ENCODE measurements around the gene GLI3. TPM values are rescaled to one million over a fixed set of nuclear protein-coding genes. Genes with fewer than 3 reads are reported as not detected.
A peak's percentile ranks its signal among the peaks of the same experiment; 100 is the strongest.

Gene GLI3
- total RNA-seq, 5 donors from 2014 or later (not counting 1 experiment from before 2014, with no cell fraction given), result 0.10 to 0.79 (median 0.32) TPM; not detected in 1

DNA sequence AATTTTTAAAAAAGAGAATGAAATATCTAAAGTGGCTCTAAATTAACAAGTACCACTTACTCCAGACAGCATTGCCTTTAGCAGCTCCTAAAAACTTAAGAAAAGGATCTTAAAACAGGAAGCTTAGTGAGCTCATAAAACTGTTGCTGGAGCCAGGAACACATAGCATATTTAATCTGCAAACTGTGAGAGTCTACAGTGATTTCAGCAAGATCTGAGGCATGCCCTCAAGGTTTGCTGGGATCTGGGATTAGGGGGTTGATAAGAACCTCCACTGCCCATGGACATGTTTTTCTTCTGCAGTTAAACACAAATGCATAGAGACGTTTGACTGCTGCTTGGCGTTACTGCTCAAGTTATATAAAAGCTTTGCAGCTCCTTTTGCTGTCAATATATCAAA lies 3.8 kb downstream of the GLI3 start:
- Mint-ChIP-seq H3K27me3 (peaks cover 43 to 56% of the 10 kb centered on the region in 2 donors), H3K9me3 (no peaks in the 10 kb centered on the region), H3K27ac (no peak overlapping the region), H3K4me1 (peaks cover 12 to 14% (median 12%) of the 10 kb centered on the region in 3 donors), H3K36me3 (no peaks in the 10 kb centered on the region), H3K4me3 (no peak overlapping the region)
- Histone ChIP-seq H3K9me3 (no peaks in the 10 kb centered on the region), H3K36me3 (ENCODE audit: control insufficient read depth in 2 of 2, extremely low read depth in 1 of 2, insufficient read depth in 1 of 2, low read length in 1 of 2) (no peaks in the 10 kb centered on the region), H3K27me3 (replicated peaks in 1 of 2; ENCODE audit: control insufficient read depth in 2 of 2, extremely low read depth in 1 of 2, insufficient read depth in 2 of 2, low read length in 1 of 2) (peaks cover 10 to 30% of the 10 kb centered on the region in 2 experiments), H3K4me3 (ENCODE audit: control insufficient read depth in 1 of 2, extremely low read depth in 1 of 2, low read length in 1 of 2) (no peak overlapping the region), H3K4me1 (ENCODE audit: control insufficient read depth in 1 of 2, extremely low read depth in 1 of 2, insufficient read depth in 2 of 2, low read length in 2 of 2) (peaks cover 0 to 17% of the 10 kb centered on the region in 2 experiments), H3K27ac (ENCODE audit: low read length) (no peak overlapping the region)
- ATAC-seq (replicated peaks in 1 of 4) (no peak), DNase-seq (no peak)
- POLR2A ChIA-PET, result no interaction called here
- CTCF ChIA-PET, result no interaction called here
- no CpG with 5 or more reads among the region's 2 CpGs for WGBS (ENCODE audit: insufficient coverage)

GRCh38 chr7:42232275-42232674 lies 4.7 kb downstream of the GLI3 start:
- Histone ChIP-seq H3K9me3 (no peaks in the 10 kb centered on the region), H3K27ac (ENCODE audit: low read length) (no peak overlapping the region), H3K4me3 (ENCODE audit: control insufficient read depth in 1 of 2, extremely low read depth in 1 of 2, low read length in 1 of 2) (no peak overlapping the region), H3K27me3 (replicated peaks in 1 of 2; ENCODE audit: control insufficient read depth in 2 of 2, extremely low read depth in 1 of 2, insufficient read depth in 2 of 2, low read length in 1 of 2) (peaks cover 10 to 26% of the 10 kb centered on the region in 2 experiments), H3K4me1 (ENCODE audit: control insufficient read depth in 1 of 2, extremely low read depth in 1 of 2, insufficient read depth in 2 of 2, low read length in 2 of 2) (peaks cover 0 to 14% of the 10 kb centered on the region in 2 experiments), H3K36me3 (ENCODE audit: control insufficient read depth in 2 of 2, extremely low read depth in 1 of 2, insufficient read depth in 1 of 2, low read length in 1 of 2) (no peaks in the 10 kb centered on the region)
- Mint-ChIP-seq H3K4me1 (peaks cover 10 to 14% (median 13%) of the 10 kb centered on the region in 3 donors), H3K36me3 (no peaks in the 10 kb centered on the region), H3K4me3 (no peak overlapping the region), H3K9me3 (no peaks in the 10 kb centered on the region), H3K27me3 (peaks cover 47 to 57% of the 10 kb centered on the region in 2 donors), H3K27ac (no peak overlapping the region)
- CTCF ChIA-PET, result no interaction called here
- WGBS (ENCODE audit: insufficient coverage), result no CpG with 5 or more reads among the region's 4 CpGs
- no peak for ATAC-seq (replicated peaks in 1 of 4)
- POLR2A ChIA-PET, result no interaction called here
- no peak for DNase-seq

- no peak overlapping the region for H3K27ac Mint-ChIP-seq
- ChIA-PET POLR2A (no interaction called here), CTCF (interaction anchor here in 1 of 2 donors (0.6 kb wide), 1 partner anchor 35 kb away, joined by 5 read pairs; no protein-coding TSS in a partner anchor)
- H3K36me3 Mint-ChIP-seq, result no peaks in the 10 kb centered on the region
- ATAC-seq (replicated peaks in 1 of 4) (no peak), DNase-seq (no peak)
- peaks cover 10 to 13% (median 12%) of the 10 kb centered on the region in 3 donors for H3K4me1 Mint-ChIP-seq
- H3K9me3 Mint-ChIP-seq, result peaks cover 0 to 2% (median 0%) of the 10 kb centered on the region in 3 donors
- Histone ChIP-seq H3K4me1 (ENCODE audit: control insufficient read depth in 1 of 2, extremely low read depth in 1 of 2, insufficient read depth in 2 of 2, low read length in 2 of 2) (peaks cover 0 to 7% of the 10 kb centered on the region in 2 experiments), H3K36me3 (ENCODE audit: control insufficient read depth in 2 of 2, extremely low read depth in 1 of 2, insufficient read depth in 1 of 2, low read length in 1 of 2) (no peaks in the 10 kb centered on the region), H3K9me3 (no peaks in the 10 kb centered on the region), H3K27me3 (replicated peaks in 1 of 2; ENCODE audit: control insufficient read depth in 2 of 2, extremely low read depth in 1 of 2, insufficient read depth in 2 of 2, low read length in 1 of 2) (peaks cover 11 to 20% of the 10 kb centered on the region in 2 experiments), H3K27ac (ENCODE audit: low read length) (no peak overlapping the region), H3K4me3 (ENCODE audit: control insufficient read depth in 1 of 2, extremely low read depth in 1 of 2, low read length in 1 of 2) (no peak overlapping the region)
- no CpG with 5 or more reads among the region's 1 CpG for WGBS (ENCODE audit: insufficient coverage)
- H3K27me3 Mint-ChIP-seq, result peaks cover 55 to 64% of the 10 kb centered on the region in 2 donors
- no peak overlapping the region for H3K4me3 Mint-ChIP-seq
Measured at GRCh38 chr7:42231043-42231787, 5.8 kb downstream of the GLI3 start.

DNA sequence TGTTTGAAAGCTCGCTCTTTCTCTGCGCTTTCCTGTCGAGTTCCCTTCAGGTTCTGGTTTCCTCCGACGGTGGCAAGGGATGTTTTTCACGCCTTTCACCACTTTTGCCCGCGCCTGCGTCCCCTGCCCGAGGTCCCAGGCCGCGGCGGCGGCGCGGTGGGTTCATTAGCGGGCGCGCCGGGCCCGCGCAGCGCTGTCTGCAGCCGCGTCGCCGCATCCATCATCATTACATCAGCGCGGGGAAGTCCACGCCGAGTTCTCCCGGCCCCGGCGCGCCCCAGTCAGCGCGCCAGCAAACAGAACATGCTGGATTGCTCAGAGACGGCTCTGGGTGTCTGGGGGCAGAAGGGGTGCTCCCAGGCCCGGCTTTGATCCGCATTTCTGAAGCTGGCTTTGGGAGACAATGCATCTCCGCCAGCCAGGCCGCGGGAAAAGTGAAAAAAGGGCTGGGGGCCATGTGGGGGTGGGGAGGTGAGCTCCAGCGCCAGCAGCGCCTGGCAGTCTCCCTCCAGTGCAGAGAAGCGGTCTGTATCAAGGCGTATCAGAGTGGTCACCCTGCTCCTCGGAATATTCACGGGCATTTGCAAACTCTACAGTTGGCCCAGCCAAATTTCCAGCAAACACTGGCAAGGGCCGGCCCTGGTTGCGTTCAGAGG lies 8.9 kb downstream of the GLI3 start:
- POLR2A ChIA-PET, result no interaction called here
- CTCF ChIA-PET, result no interaction called here

GRCh38 chr7:42227541-42227935 lies 9.5 kb downstream of the GLI3 start:
- H3K27ac ChIP-seq (ENCODE audit: low read length), result no peak overlapping the region
- peak in 5 of 35 experiments; percentile 4 to 26 (median 10) for DNase-seq
- Mint-ChIP-seq H3K27me3 (peaks cover 40 to 52% of the 10 kb centered on the region in 2 donors), H3K36me3 (no peaks in the 10 kb centered on the region), H3K9me3 (peaks cover 0 to 2% (median 0%) of the 10 kb centered on the region in 3 donors), H3K4me1 (peaks cover 0 to 6% (median 3%) of the 10 kb centered on the region in 3 donors), H3K4me3 (peak overlapping the region in 2 of 3 donors; percentile 21 to 25), H3K27ac (no peak overlapping the region)
- no peaks in the 10 kb centered on the region for H3K4me1 ChIP-seq (ENCODE audit: control insufficient read depth in 1 of 2, extremely low read depth in 1 of 2, insufficient read depth in 2 of 2, low read length in 2 of 2)
- CTCF ChIA-PET, result no interaction called here
- H3K9me3 ChIP-seq, result no peaks in the 10 kb centered on the region
- H3K4me3 ChIP-seq (ENCODE audit: control insufficient read depth in 1 of 2, extremely low read depth in 1 of 2, low read length in 1 of 2), result peak overlapping the region in 1 of 2 donors; percentile 75
- no peaks in the 10 kb centered on the region for H3K36me3 ChIP-seq (ENCODE audit: control insufficient read depth in 2 of 2, extremely low read depth in 1 of 2, insufficient read depth in 1 of 2, low read length in 1 of 2)
- peak in 2 of 4 experiments; percentile 32 to 52 for ATAC-seq (replicated peaks in 1 of 4)
- peaks cover 12 to 16% of the 10 kb centered on the region in 2 experiments for H3K27me3 ChIP-seq (replicated peaks in 1 of 2; ENCODE audit: control insufficient read depth in 2 of 2, extremely low read depth in 1 of 2, insufficient read depth in 2 of 2, low read length in 1 of 2)
- WGBS (ENCODE audit: insufficient coverage), result 28% methylated on average over 7 of the region's 13 CpGs
- POLR2A ChIA-PET, result no interaction called here

More for the DNA sequence above, 8.9 kb downstream of the GLI3 start:
- Mint-ChIP-seq H3K36me3 (no peaks in the 10 kb centered on the region), H3K27ac (no peak overlapping the region), H3K4me3 (peak overlapping the region; percentile 21 to 31 (median 25)), H3K27me3 (peaks cover 40 to 54% of the 10 kb centered on the region in 2 donors), H3K9me3 (peaks cover 0 to 2% (median 0%) of the 10 kb centered on the region in 3 donors), H3K4me1 (peaks cover 0 to 6% (median 3%) of the 10 kb centered on the region in 3 donors)
- Histone ChIP-seq H3K4me1 (ENCODE audit: control insufficient read depth in 1 of 2, extremely low read depth in 1 of 2, insufficient read depth in 2 of 2, low read length in 2 of 2) (no peaks in the 10 kb centered on the region), H3K4me3 (ENCODE audit: control insufficient read depth in 1 of 2, extremely low read depth in 1 of 2, low read length in 1 of 2) (peak overlapping the region in 1 of 2 donors; percentile 75), H3K27ac (ENCODE audit: low read length) (no peak overlapping the region), H3K27me3 (replicated peaks in 1 of 2; ENCODE audit: control insufficient read depth in 2 of 2, extremely low read depth in 1 of 2, insufficient read depth in 2 of 2, low read length in 1 of 2) (peaks cover 12 to 16% of the 10 kb centered on the region in 2 experiments), H3K36me3 (ENCODE audit: control insufficient read depth in 2 of 2, extremely low read depth in 1 of 2, insufficient read depth in 1 of 2, low read length in 1 of 2) (no peaks in the 10 kb centered on the region), H3K9me3 (no peaks in the 10 kb centered on the region)
- peak in 2 of 35 experiments; percentile 3 to 5 for DNase-seq
- WGBS (ENCODE audit: insufficient coverage), result 7% methylated on average over 48 of the region's 51 CpGs
- peak in 2 of 4 experiments; percentile 24 to 43 for ATAC-seq (replicated peaks in 1 of 4)

GRCh38 chr7:42227021-42227420 lies 10.0 kb downstream of the GLI3 start:
- no peaks in the 10 kb centered on the region for H3K4me1 ChIP-seq (ENCODE audit: control insufficient read depth in 1 of 2, extremely low read depth in 1 of 2, insufficient read depth in 2 of 2, low read length in 2 of 2)
- no peak overlapping the region for H3K27ac ChIP-seq (ENCODE audit: low read length)
- H3K4me3 ChIP-seq (ENCODE audit: control insufficient read depth in 1 of 2, extremely low read depth in 1 of 2, low read length in 1 of 2), result no peak overlapping the region
- no CpG with 5 or more reads among the region's 5 CpGs for WGBS (ENCODE audit: insufficient coverage)
- ChIA-PET CTCF (no interaction called here), POLR2A (no interaction called here)
- Mint-ChIP-seq H3K4me1 (peaks cover 0 to 6% (median 3%) of the 10 kb centered on the region in 3 donors), H3K27me3 (peaks cover 40 to 47% of the 10 kb centered on the region in 2 donors), H3K36me3 (no peaks in the 10 kb centered on the region), H3K4me3 (peak overlapping the region in 1 of 3 donors; percentile 25), H3K27ac (no peak overlapping the region), H3K9me3 (peaks cover 0 to 2% (median 0%) of the 10 kb centered on the region in 3 donors)
- no peaks in the 10 kb centered on the region for H3K36me3 ChIP-seq (ENCODE audit: control insufficient read depth in 2 of 2, extremely low read depth in 1 of 2, insufficient read depth in 1 of 2, low read length in 1 of 2)
- peaks cover 12 to 16% of the 10 kb centered on the region in 2 experiments for H3K27me3 ChIP-seq (replicated peaks in 1 of 2; ENCODE audit: control insufficient read depth in 2 of 2, extremely low read depth in 1 of 2, insufficient read depth in 2 of 2, low read length in 1 of 2)
- H3K9me3 ChIP-seq, result no peaks in the 10 kb centered on the region
- DNase-seq (no peak), ATAC-seq (replicated peaks in 1 of 4) (no peak)

Data from T-cell (primary cell).